GM12874 (cell line): ENCODE results near the gene DRC3.

ENCODE experiments used
- CTCF ChIP-seq: IDR thresholded peaks from 2 replicates; pipeline ENCODE4 v1.5.1; 2011; ENCODE audit warnings: low read depth, mild to moderate bottlenecking, control low read depth, low read length, moderate library complexity; ENCODE audit not compliant: insufficient read depth

Gene DRC3

GRCh38 chr17:17952691-17953090 lies 20.0 kb upstream of the DRC3 start:
- TF ChIP-seq CTCF, result no peak

- no peak for TF ChIP-seq CTCF
These were observed 18.6 kb upstream of the DRC3 start for GRCh38 chr17:17954079-17954478.

- no peak for TF ChIP-seq CTCF
These were observed 15.1 kb upstream of the DRC3 start for GRCh38 chr17:17957584-17957916.

GRCh38 chr17:17958982-17959381 lies 13.7 kb upstream of the DRC3 start:
- no peak for TF ChIP-seq CTCF

GRCh38 chr17:17959520-17960361 lies 12.9 kb upstream of the DRC3 start:
- no peak for TF ChIP-seq CTCF

GRCh38 chr17:17960500-17961030 lies 12.1 kb upstream of the DRC3 start:
- TF ChIP-seq CTCF, result no peak

GRCh38 chr17:17963066-17963465 lies 9.6 kb upstream of the DRC3 start:
- TF ChIP-seq CTCF, result no peak
